ENCODE results near the gene SLC38A1.

DNA sequence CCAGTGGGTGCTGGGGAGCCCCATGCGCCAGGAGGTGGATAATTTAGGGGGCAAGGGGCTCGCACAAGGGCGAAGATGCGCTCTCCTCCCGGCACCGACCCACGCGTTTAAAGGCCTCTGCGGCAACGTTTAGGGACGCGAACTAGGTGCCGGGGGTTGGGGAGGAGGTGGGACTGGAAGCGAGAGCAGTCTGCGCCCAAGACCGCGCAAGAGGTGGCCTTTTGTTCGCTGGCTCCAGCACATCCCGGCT, 1.3 kb downstream of the SLC38A1 start:
- TF ChIP-seq, protein P1, sequence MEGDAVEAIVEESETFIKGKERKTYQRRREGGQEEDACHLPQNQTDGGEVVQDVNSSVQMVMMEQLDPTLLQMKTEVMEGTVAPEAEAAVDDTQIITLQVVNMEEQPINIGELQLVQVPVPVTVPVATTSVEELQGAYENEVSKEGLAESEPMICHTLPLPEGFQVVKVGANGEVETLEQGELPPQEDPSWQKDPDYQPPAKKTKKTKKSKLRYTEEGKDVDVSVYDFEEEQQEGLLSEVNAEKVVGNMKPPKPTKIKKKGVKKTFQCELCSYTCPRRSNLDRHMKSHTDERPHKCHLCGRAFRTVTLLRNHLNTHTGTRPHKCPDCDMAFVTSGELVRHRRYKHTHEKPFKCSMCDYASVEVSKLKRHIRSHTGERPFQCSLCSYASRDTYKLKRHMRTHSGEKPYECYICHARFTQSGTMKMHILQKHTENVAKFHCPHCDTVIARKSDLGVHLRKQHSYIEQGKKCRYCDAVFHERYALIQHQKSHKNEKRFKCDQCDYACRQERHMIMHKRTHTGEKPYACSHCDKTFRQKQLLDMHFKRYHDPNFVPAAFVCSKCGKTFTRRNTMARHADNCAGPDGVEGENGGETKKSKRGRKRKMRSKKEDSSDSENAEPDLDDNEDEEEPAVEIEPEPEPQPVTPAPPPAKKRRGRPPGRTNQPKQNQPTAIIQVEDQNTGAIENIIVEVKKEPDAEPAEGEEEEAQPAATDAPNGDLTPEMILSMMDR (IDR thresholded peaks at IDR 0.05), result no peak
- no peak for TF ChIP-seq POLR2AphosphoS5 (IDR thresholded peaks at IDR 0.05)

Data from esophagus muscularis mucosa (tissue), 3 donors.